Measurements from ENCODE around the gene RD3L. TPM values are rescaled to one million over a fixed set of nuclear protein-coding genes. Genes with fewer than 3 reads are reported as not detected.

Gene RD3L
- total RNA-seq, 1 donor from 2014 or later, result not detected

DNA sequence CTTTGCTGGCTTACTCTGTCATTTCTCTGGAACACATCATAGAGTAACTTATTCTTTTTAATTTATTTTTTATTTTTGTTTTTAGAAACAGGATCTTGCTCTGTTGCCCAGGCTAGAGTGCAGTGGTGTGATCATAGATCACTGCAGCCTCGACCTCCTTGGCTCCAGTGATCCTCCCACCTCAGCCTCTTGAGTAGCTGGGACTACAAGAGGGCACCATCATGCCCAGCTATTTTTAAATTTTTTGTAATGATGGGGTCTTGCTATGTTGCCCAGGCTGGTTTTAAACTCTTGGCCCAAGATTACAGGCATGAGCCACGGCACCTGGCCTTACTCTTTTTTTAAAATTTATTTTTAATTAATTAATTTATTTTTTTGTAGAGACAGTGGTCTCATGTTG, 32.2 kb upstream of the RD3L start:
- H3K27ac ChIP-seq, result no peak overlapping the region
- no peaks in the 10 kb centered on the region for H3K27me3 ChIP-seq
- DNase-seq (ENCODE audit: extremely low spot score in 2 of 2), result no peak
- H3K36me3 ChIP-seq, result no peaks in the 10 kb centered on the region
- no peaks in the 10 kb centered on the region for H3K4me1 ChIP-seq
- no peak overlapping the region for H3K4me3 ChIP-seq
- TF ChIP-seq POLR2AphosphoS5 (IDR thresholded peaks at IDR 0.05; ENCODE audit: insufficient read depth in 1 of 2, low read depth in 1 of 2), result no peak
- TF ChIP-seq CTCF (IDR thresholded peaks at IDR 0.05), result no peak
- TF ChIP-seq POLR2A (IDR thresholded peaks at IDR 0.05), result no peak
- no peaks in the 10 kb centered on the region for H3K9me3 ChIP-seq
- intact Hi-C loops (cut with DNase I), result loop anchor here (10.0 kb wide), 1 partner anchor 170 kb away; no protein-coding TSS in a partner anchor

GRCh38 chr14:103973354-103973753, 31.0 kb upstream of the RD3L start:
- TF ChIP-seq POLR2A (IDR thresholded peaks at IDR 0.05) (no peak), POLR2AphosphoS5 (IDR thresholded peaks at IDR 0.05; ENCODE audit: insufficient read depth in 1 of 2, low read depth in 1 of 2) (no peak), CTCF (IDR thresholded peaks at IDR 0.05) (no peak)
- intact Hi-C loops (cut with DNase I), result loop anchor here (10.0 kb wide), 1 partner anchor 169 kb away; no protein-coding TSS in a partner anchor
- H3K9me3 ChIP-seq, result no peaks in the 10 kb centered on the region
- H3K4me3 ChIP-seq, result no peak overlapping the region
- H3K4me1 ChIP-seq, result no peaks in the 10 kb centered on the region
- no peak overlapping the region for H3K27ac ChIP-seq
- no peak for DNase-seq (ENCODE audit: extremely low spot score in 2 of 2)
- H3K36me3 ChIP-seq, result no peaks in the 10 kb centered on the region
- H3K27me3 ChIP-seq, result no peaks in the 10 kb centered on the region

DNA sequence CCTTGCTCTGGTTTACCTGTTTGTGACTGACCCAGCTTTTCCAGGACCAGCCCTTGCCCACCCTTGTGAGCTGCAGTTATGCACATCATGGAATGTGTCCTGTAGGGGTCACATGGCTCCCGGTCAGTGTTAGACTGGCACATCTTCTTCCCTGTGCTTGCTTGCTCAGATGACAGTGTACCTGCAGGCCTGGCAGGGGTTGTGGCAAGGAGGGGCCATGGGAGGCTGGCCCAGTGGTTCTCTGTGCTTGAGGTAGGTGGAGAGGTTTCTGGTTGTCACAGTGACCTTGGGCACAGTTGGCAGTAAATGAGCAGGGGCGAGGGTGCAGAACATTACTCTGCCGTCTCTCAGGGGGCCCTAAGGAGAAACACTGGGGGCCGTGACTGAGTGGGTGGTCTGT, 27.6 kb upstream of the RD3L start:
- Histone ChIP-seq H3K27ac (no peak overlapping the region), H3K36me3 (no peaks in the 10 kb centered on the region), H3K9me3 (no peaks in the 10 kb centered on the region), H3K4me3 (no peak overlapping the region), H3K27me3 (no peaks in the 10 kb centered on the region), H3K4me1 (no peaks in the 10 kb centered on the region)
- intact Hi-C loops (cut with DNase I), result loop anchor here (10.0 kb wide), 1 partner anchor 165 kb away; no protein-coding TSS in a partner anchor
- no peak for DNase-seq (ENCODE audit: extremely low spot score in 2 of 2)
- TF ChIP-seq POLR2AphosphoS5 (IDR thresholded peaks at IDR 0.05; ENCODE audit: insufficient read depth in 1 of 2, low read depth in 1 of 2) (no peak), CTCF (IDR thresholded peaks at IDR 0.05) (no peak), POLR2A (IDR thresholded peaks at IDR 0.05) (no peak)

- no peak for TF ChIP-seq CTCF (IDR thresholded peaks at IDR 0.05)
- TF ChIP-seq POLR2AphosphoS5 (IDR thresholded peaks at IDR 0.05; ENCODE audit: insufficient read depth in 1 of 2, low read depth in 1 of 2), result no peak
- TF ChIP-seq POLR2A (IDR thresholded peaks at IDR 0.05), result no peak
- intact Hi-C loops (cut with DNase I), result no loop called here
- Histone ChIP-seq H3K4me1 (no peaks in the 10 kb centered on the region), H3K27ac (no peak overlapping the region), H3K4me3 (no peak overlapping the region), H3K27me3 (no peaks in the 10 kb centered on the region), H3K9me3 (no peaks in the 10 kb centered on the region), H3K36me3 (no peaks in the 10 kb centered on the region)
- DNase-seq (ENCODE audit: extremely low spot score in 2 of 2), result no peak
These were observed 24.3 kb upstream of the RD3L start for GRCh38 chr14:103966631-103967030.

GRCh38 chr14:103961928-103962578, 19.7 kb upstream of the RD3L start:
- H3K27me3 ChIP-seq, result no peaks in the 10 kb centered on the region
- H3K9me3 ChIP-seq, result no peaks in the 10 kb centered on the region
- TF ChIP-seq CTCF (IDR thresholded peaks at IDR 0.05) (no peak), POLR2AphosphoS5 (IDR thresholded peaks at IDR 0.05; ENCODE audit: insufficient read depth in 1 of 2, low read depth in 1 of 2) (no peak), POLR2A (IDR thresholded peaks at IDR 0.05) (no peak)
- H3K27ac ChIP-seq, result no peak overlapping the region
- no peaks in the 10 kb centered on the region for H3K4me1 ChIP-seq
- H3K4me3 ChIP-seq, result no peak overlapping the region
- H3K36me3 ChIP-seq, result no peaks in the 10 kb centered on the region
- intact Hi-C loops (cut with DNase I), result no loop called here
- no peak for DNase-seq (ENCODE audit: extremely low spot score in 2 of 2)

All from vagina (tissue), 2 donors.